Hepatocyte (in vitro differentiated cells): Measurements from ENCODE around the gene PAFAH1B1. TPM values are rescaled to one million over a fixed set of nuclear protein-coding genes. Genes with fewer than 3 reads are reported as not detected.

Source experiments
- DNase-seq: peaks from one replicate; pipeline ENCODE4 v3.0.0-alpha.2; 2016; ENCODE audit warnings: low spot score
- H2AFZ ChIP-seq: fragments of 200-600 bp; sonication (generic); 2 replicates; pipeline ENCODE4 v1.6.0; 2016; ENCODE audit warnings: antibody characterized with exemption, mild to moderate bottlenecking
- H3K27ac ChIP-seq: fragments of 200-600 bp; sonication (generic); 2 replicates; pipeline ENCODE4 v1.5.1; 2016; ENCODE audit warnings: mild to moderate bottlenecking
- H3K27me3 ChIP-seq: fragments of 200-600 bp; sonication (generic); 2 replicates; pipeline ENCODE4 v1.6.1; 2016
- H3K36me3 ChIP-seq: fragments of 200-600 bp; sonication (generic); replicated peaks from 2 replicates; pipeline ENCODE4 v1.5.1; 2016; ENCODE audit warnings: low read depth; ENCODE audit not compliant: insufficient read depth
- H3K4me1 ChIP-seq: fragments of 200-600 bp; sonication (generic); 2 replicates; pipeline ENCODE4 v1.5.1; 2016; ENCODE audit warnings: mild to moderate bottlenecking, moderate library complexity; ENCODE audit not compliant: insufficient read depth
- H3K4me2 ChIP-seq: fragments of 200-600 bp; sonication (generic); 2 replicates; pipeline ENCODE4 v1.6.0; 2016
- H3K4me3 ChIP-seq: fragments of 200-600 bp; sonication (generic); 2 replicates; pipeline ENCODE4 v1.5.1; 2016; ENCODE audit warnings: mild to moderate bottlenecking
- H3K79me2 ChIP-seq: fragments of 200-600 bp; sonication (generic); 2 replicates; pipeline ENCODE4 v1.6.0; 2017; ENCODE audit warnings: mild to moderate bottlenecking
- H3K9me2 ChIP-seq: fragments of 200-600 bp; sonication (generic); replicated peaks from 2 replicates; pipeline ENCODE4 v1.6.0; 2017; ENCODE audit warnings: mild to moderate bottlenecking; ENCODE audit not compliant: insufficient read depth
- H3K9me3 ChIP-seq: fragments of 200-600 bp; sonication (generic); 2 replicates; pipeline ENCODE4 v1.5.1; 2016; ENCODE audit warnings: low read depth, mild to moderate bottlenecking
- H4K20me1 ChIP-seq: fragments of 200-600 bp; sonication (generic); 2 replicates; pipeline ENCODE4 v1.6.0; 2016; ENCODE audit warnings: mild to moderate bottlenecking; ENCODE audit not compliant: insufficient read depth, poor library complexity, severe bottlenecking
- EZH2 ChIP-seq: fragments of 200-600 bp; sonication (generic); IDR thresholded peaks from 2 replicates; pipeline ENCODE4 v1.6.1; 2016; ENCODE audit warnings: antibody characterized with exemption, mild to moderate bottlenecking, borderline replicate concordance
- EZH2phosphoT487 ChIP-seq: fragments of 200-600 bp; sonication (generic); IDR thresholded peaks from one replicate; pipeline ENCODE4 v1.6.1; 2018; ENCODE audit warnings: antibody characterized with exemption, mild to moderate bottlenecking, low read depth, moderate library complexity; ENCODE audit not compliant: unreplicated experiment, severe bottlenecking
- WGBS: methylation state at CpG from one replicate; pipeline ENCODE4 v1.1.6; 2016; ENCODE audit warnings: low lambda C conversion rate; ENCODE audit errors: missing lambda C conversion rate; 5-methylcytosine and 5-hydroxymethylcytosine counted together
- polyA plus RNA-seq: library from polyadenylated mRNA; unstranded; fragments of >200 nt; fragmentation: Nextera tagmentation; extraction: Ambion mirVana; gene quantifications from 2 replicates; pipeline ENCODE4 v1.2.1, GENCODE V29; 2016
- total RNA-seq: library from RNA; depleted of rRNA; stranded (reverse); fragments of >200 nt; gene quantifications from 2 replicates; pipeline ENCODE4 v1.2.3, GENCODE V29; 2014
- TF ChIP-seq, protein P1 (sequence below): fragments of 200-600 bp; sonication (generic); IDR thresholded peaks from 2 replicates; pipeline ENCODE4 v1.5.1; 2016; ENCODE audit warnings: antibody characterized with exemption, mild to moderate bottlenecking; ENCODE audit not compliant: poor library complexity

PAFAH1B1 gene
- total and polyA plus RNA-seq, 2 experiments from 2014 or later, result 37.5 to 91.8 TPM

DNA sequence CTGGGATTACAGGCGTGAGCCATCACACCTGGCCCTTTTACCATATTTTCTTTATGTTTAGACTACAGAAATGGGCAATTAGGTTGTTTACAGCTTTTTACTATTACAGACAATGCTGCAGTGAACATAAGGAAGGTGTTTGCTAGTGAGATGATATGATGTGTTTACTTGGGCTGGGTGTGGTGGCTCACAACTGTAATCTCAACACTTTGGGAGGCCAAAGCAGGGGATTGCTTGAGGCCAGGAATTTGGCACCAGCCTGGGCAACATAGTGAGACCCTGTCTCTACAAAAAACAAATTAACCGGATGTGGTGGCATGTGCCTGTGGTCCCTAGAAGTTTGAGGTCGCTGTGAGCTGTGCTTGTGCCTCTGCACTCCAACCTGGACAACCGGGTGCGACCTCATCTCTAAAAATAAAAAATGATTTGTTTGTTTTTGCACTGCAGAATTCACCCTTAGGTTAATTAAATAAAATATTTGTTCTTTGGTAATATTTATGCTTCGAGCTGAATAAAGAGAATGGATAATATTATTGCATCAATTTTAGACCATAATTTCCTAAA lies 15.0 kb downstream of the PAFAH1B1 start:
- no peak overlapping the region for H3K27ac ChIP-seq
- DNase-seq, result no peak
- H3K4me2 ChIP-seq, result no peak overlapping the region
- no peaks in the 10 kb centered on the region for H3K36me3 ChIP-seq
- no peaks in the 10 kb centered on the region for H3K4me1 ChIP-seq
- WGBS, result 90% methylated on average over 6 of the region's 6 CpGs
- no peaks in the 10 kb centered on the region for H3K9me2 ChIP-seq
- peaks cover 100% of the 10 kb centered on the region for H3K79me2 ChIP-seq
- no peak overlapping the region for H3K4me3 ChIP-seq
- no peaks in the 10 kb centered on the region for H3K27me3 ChIP-seq
- H2AFZ ChIP-seq, result no peak overlapping the region
- TF ChIP-seq EZH2phosphoT487 (no peak), EZH2 (no peak)
- TF ChIP-seq, protein P1, sequence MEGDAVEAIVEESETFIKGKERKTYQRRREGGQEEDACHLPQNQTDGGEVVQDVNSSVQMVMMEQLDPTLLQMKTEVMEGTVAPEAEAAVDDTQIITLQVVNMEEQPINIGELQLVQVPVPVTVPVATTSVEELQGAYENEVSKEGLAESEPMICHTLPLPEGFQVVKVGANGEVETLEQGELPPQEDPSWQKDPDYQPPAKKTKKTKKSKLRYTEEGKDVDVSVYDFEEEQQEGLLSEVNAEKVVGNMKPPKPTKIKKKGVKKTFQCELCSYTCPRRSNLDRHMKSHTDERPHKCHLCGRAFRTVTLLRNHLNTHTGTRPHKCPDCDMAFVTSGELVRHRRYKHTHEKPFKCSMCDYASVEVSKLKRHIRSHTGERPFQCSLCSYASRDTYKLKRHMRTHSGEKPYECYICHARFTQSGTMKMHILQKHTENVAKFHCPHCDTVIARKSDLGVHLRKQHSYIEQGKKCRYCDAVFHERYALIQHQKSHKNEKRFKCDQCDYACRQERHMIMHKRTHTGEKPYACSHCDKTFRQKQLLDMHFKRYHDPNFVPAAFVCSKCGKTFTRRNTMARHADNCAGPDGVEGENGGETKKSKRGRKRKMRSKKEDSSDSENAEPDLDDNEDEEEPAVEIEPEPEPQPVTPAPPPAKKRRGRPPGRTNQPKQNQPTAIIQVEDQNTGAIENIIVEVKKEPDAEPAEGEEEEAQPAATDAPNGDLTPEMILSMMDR, result no peak
- no peaks in the 10 kb centered on the region for H3K9me3 ChIP-seq
- peaks cover 100% of the 10 kb centered on the region for H4K20me1 ChIP-seq

DNA sequence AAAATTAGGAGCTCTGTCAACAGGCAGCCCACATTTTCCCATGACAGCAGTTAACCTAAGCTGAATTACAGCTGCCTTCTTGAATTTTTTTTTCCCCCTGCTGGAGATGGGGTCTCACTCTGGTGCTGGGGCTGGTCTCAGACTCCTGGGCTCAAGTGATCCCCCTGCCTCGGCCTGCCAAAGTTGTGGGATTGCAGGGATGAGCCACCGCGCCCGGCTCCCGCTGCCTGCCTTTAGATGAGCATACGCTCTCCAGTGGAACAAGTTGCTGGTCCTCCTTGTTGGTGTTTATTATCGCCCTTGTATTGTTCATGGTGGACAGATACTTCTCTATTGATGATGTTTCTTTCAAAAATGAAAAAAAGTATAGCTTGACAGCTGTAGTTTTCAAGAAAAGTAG lies 15.6 kb downstream of the PAFAH1B1 start:
- DNase-seq, result no peak
- no peak overlapping the region for H3K4me2 ChIP-seq
- H3K27ac ChIP-seq, result no peak overlapping the region
- no peaks in the 10 kb centered on the region for H3K9me2 ChIP-seq
- H3K4me3 ChIP-seq, result no peak overlapping the region
- no peaks in the 10 kb centered on the region for H3K27me3 ChIP-seq
- no peaks in the 10 kb centered on the region for H3K9me3 ChIP-seq
- H3K4me1 ChIP-seq, result no peaks in the 10 kb centered on the region
- WGBS, result 94% methylated on average over 7 of the region's 7 CpGs
- H3K79me2 ChIP-seq, result peaks cover 100% of the 10 kb centered on the region
- TF ChIP-seq, protein P1, result no peak
- TF ChIP-seq EZH2phosphoT487 (no peak), EZH2 (no peak)
- H4K20me1 ChIP-seq, result peaks cover 100% of the 10 kb centered on the region
- H2AFZ ChIP-seq, result no peak overlapping the region
- no peaks in the 10 kb centered on the region for H3K36me3 ChIP-seq

DNA sequence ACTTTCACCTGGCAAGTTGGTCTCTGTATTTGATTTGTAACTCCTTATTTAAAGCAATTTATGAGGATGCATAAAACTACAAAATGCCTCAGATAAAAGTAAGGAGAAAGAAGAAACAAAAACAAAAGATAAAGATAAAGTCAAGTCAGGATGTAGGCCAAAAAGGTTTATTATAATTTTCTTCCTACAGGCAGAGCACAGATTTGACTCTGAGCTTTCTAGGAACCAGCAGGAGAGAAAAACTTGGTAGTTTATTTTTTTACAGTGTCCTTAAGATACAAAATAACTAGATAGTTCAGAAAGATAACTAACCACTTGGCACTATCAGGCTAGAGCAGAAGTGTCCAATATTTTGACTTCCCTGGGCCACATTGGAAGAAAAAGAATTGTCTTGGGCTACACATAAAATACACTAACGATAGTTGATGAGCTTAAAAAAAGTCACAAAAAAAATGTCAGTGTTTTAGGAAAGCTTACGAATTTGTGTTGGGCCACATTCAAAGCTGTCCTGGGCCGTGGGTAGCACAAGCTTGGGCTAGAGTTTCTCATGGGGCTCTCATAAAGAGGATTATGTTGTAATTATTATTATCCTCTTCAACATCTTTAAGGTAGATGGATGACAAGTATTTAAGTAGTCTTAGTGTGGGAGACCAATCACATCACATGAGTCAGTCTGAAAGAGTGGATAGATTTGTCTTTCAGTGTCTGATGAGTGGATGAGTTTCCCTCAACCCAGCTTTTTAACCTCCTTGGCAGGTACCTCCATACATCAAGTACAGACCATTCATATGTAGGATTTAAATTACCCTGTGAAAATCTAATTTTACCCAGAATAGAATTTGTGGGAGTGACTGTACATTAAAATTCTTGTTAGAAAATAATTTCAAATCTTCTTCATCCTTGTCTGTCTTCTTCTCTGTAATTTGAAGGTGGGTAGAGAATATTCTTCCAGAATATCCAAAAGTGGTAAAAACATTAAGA lies 17.0 kb downstream of the PAFAH1B1 start:
- H4K20me1 ChIP-seq, result peaks cover 100% of the 10 kb centered on the region
- no peak for DNase-seq
- no peak overlapping the region for H3K27ac ChIP-seq
- no peak overlapping the region for H3K4me2 ChIP-seq
- H3K4me1 ChIP-seq, result no peaks in the 10 kb centered on the region
- H3K4me3 ChIP-seq, result no peak overlapping the region
- H2AFZ ChIP-seq, result no peak overlapping the region
- H3K27me3 ChIP-seq, result no peaks in the 10 kb centered on the region
- no peaks in the 10 kb centered on the region for H3K9me3 ChIP-seq
- whole genome bisulfite sequencing, result 86% methylated on average over 3 of the region's 3 CpGs
- no peaks in the 10 kb centered on the region for H3K36me3 ChIP-seq
- H3K79me2 ChIP-seq, result peaks cover 100% of the 10 kb centered on the region
- TF ChIP-seq EZH2phosphoT487, result no peak
- TF ChIP-seq, protein P1, result no peak
- TF ChIP-seq EZH2, result no peak
- no peaks in the 10 kb centered on the region for H3K9me2 ChIP-seq
